ENCODE data around the gene LCAT.

Gene LCAT

DNA sequence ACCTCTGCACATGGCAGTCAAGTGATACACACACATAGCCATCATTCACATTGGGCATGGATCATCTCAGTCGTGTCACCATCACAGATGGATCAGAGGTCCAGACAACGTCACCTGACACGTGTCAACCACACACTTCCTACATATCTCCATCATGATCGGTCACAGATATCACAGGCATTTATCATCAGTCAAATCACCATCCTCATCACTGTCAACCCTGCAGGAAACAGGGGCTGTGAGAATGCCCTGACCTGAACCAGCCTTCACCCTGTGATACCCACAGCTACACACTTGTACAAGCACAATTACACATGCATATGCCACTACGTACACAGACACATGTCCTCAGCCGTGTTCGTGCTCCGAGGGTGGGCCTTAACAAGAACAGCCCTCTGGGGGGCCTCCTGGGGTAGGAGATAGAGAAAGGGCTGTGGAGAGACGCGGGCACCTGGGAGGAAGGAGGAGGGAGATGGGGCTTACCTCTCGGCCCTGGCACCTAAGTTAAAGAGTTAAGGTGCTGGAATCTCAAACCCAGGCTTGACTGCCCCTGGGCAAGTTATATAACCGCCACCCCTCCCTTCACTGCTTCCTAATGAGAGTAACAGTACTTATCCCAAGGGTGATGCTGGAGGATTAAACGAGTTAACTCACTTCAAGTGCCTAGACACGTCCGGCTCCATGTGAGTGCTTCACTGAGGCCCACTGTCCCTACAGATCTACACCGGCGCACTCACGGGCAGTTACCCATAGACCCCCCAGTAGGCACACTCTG lies 23.4 kb upstream of the LCAT start:
- peaks cover 29% of the 10 kb centered on the region for H3K79me2 ChIP-seq (ENCODE audit: control insufficient read depth, insufficient read depth, low read length, poor library complexity)
- peaks cover 30% of the 10 kb centered on the region for H3K79me1 ChIP-seq (ENCODE audit: low read length)
- peaks cover 28 to 29% of the 10 kb centered on the region in 2 experiments for H3K4me1 ChIP-seq (ENCODE audit: control insufficient read depth in 1 of 2, insufficient read depth in 2 of 2, low read length in 2 of 2)
- H2BK12ac ChIP-seq (ENCODE audit: low read length) = peak overlapping the region; percentile 3
- peak overlapping the region; percentile 89 for H2BK120ac ChIP-seq (ENCODE audit: insufficient read depth, low read length, poor library complexity)
- no peaks in the 10 kb centered on the region for H3K27me3 ChIP-seq (ENCODE audit: insufficient read depth, low read length)
- H2BK5ac ChIP-seq (ENCODE audit: low read depth, low read length, poor library complexity) = peak overlapping the region; percentile 70
- peak overlapping the region; percentile 98 for H4K91ac ChIP-seq (ENCODE audit: low read depth, low read length)
- peak overlapping the region; percentile 75 for H2AK5ac ChIP-seq (ENCODE audit: low read length)
- H3K4me3 ChIP-seq (ENCODE audit: low read depth, low read length) = peak overlapping the region; percentile 85
- peak overlapping the region; percentile 92 for H3K18ac ChIP-seq (ENCODE audit: low read length)
- no peak overlapping the region for H3K23ac ChIP-seq (ENCODE audit: low read length)
- peak overlapping the region; percentile 64 for H3K4me2 ChIP-seq (ENCODE audit: low read length)
- H2AFZ ChIP-seq (ENCODE audit: insufficient read depth, low read length, poor library complexity) = no peak overlapping the region
- H4K8ac ChIP-seq (ENCODE audit: low read depth, low read length) = peak overlapping the region; percentile 92
- H4K12ac ChIP-seq (ENCODE audit: low read depth, low read length) = peak overlapping the region; percentile 14
- peak overlapping the region; percentile 84 for H3K4ac ChIP-seq (ENCODE audit: low read depth, low read length)
- H3K9me3 ChIP-seq (ENCODE audit: insufficient read depth, low read depth, low read length) = no peaks in the 10 kb centered on the region
- peak; percentile 16 to 48 for DNase-seq
- no CpG with 5 or more reads among the region's 18 CpGs for WGBS (ENCODE audit: extremely low coverage, insufficient coverage, insufficient read length)
- peaks cover 23 to 32% of the 10 kb centered on the region in 2 experiments for H3K36me3 ChIP-seq (ENCODE audit: control insufficient read depth in 1 of 2, insufficient read depth in 2 of 2, low read length in 2 of 2)
- H3K27ac ChIP-seq (ENCODE audit: low read depth, low read length) = peak overlapping the region; percentile 91
- peak overlapping the region; percentile 81 for H3K9ac ChIP-seq (ENCODE audit: low read length)
- H3K14ac ChIP-seq (ENCODE audit: low read length) = peak overlapping the region; percentile 93

DNA sequence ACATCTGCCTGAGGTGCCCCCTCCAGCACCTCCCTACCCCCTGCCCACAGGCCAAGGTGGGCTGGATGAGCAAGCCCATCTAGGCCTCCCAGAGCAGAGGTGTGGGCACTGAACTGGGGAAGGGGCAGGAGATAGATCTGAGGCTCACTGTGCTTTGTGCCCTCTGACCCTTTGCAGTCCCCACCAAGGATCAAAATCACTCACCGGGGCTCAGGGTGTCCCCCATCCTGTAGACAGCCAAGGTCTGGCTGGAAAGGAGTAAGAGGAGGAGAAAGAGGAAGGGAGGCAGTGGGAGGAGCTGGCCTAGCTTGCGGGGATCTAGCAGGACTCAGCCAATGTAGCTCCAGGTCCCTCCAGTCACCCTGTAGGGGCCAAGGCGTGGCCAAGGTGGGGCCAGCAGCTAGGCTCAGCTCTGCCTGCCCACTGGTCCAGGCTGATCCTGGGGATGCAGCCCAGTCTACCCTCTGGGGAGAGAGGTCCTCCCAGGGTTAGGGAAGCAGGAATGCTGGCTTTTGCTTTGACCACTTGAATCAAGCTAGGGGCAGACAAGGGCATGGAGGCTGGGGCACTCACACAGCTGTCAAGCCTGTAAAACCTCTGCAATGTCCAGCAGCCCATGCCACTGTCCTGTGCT lies 22.7 kb upstream of the LCAT start:
- peak; percentile 33 to 47 for DNase-seq
- WGBS (ENCODE audit: extremely low coverage, insufficient coverage, insufficient read length) = no CpG with 5 or more reads among the region's 3 CpGs
- Histone ChIP-seq H3K36me3 (ENCODE audit: control insufficient read depth in 1 of 2, insufficient read depth in 2 of 2, low read length in 2 of 2) (peaks cover 30 to 39% of the 10 kb centered on the region in 2 experiments), H2AFZ (ENCODE audit: insufficient read depth, low read length, poor library complexity) (peak overlapping the region; percentile 28), H3K9me3 (ENCODE audit: insufficient read depth, low read depth, low read length) (no peaks in the 10 kb centered on the region), H3K4me3 (ENCODE audit: low read depth, low read length) (peak overlapping the region; percentile 85), H3K79me2 (ENCODE audit: control insufficient read depth, insufficient read depth, low read length, poor library complexity) (peaks cover 29% of the 10 kb centered on the region), H3K4me2 (ENCODE audit: low read length) (peak overlapping the region; percentile 64), H4K8ac (ENCODE audit: low read depth, low read length) (peak overlapping the region; percentile 93), H3K4ac (ENCODE audit: low read depth, low read length) (peak overlapping the region; percentile 84), H2BK120ac (ENCODE audit: insufficient read depth, low read length, poor library complexity) (peak overlapping the region; percentile 87), H3K4me1 (ENCODE audit: control insufficient read depth in 1 of 2, insufficient read depth in 2 of 2, low read length in 2 of 2) (peaks cover 28 to 29% of the 10 kb centered on the region in 2 experiments), H4K12ac (ENCODE audit: low read depth, low read length) (peak overlapping the region; percentile 85), H2AK5ac (ENCODE audit: low read length) (peak overlapping the region; percentile 93), H3K9ac (ENCODE audit: low read length) (peak overlapping the region; percentile 0), H2BK12ac (ENCODE audit: low read length) (peak overlapping the region; percentile 8), H3K18ac (ENCODE audit: low read length) (peak overlapping the region; percentile 92), H3K79me1 (ENCODE audit: low read length) (peaks cover 30% of the 10 kb centered on the region), H3K27ac (ENCODE audit: low read depth, low read length) (peak overlapping the region; percentile 91), H2BK5ac (ENCODE audit: low read depth, low read length, poor library complexity) (peak overlapping the region; percentile 91), H3K27me3 (ENCODE audit: insufficient read depth, low read length) (no peaks in the 10 kb centered on the region), H3K23ac (ENCODE audit: low read length) (no peak overlapping the region), H3K14ac (ENCODE audit: low read length) (peak overlapping the region; percentile 92), H4K91ac (ENCODE audit: low read depth, low read length) (peak overlapping the region; percentile 95)

DNA sequence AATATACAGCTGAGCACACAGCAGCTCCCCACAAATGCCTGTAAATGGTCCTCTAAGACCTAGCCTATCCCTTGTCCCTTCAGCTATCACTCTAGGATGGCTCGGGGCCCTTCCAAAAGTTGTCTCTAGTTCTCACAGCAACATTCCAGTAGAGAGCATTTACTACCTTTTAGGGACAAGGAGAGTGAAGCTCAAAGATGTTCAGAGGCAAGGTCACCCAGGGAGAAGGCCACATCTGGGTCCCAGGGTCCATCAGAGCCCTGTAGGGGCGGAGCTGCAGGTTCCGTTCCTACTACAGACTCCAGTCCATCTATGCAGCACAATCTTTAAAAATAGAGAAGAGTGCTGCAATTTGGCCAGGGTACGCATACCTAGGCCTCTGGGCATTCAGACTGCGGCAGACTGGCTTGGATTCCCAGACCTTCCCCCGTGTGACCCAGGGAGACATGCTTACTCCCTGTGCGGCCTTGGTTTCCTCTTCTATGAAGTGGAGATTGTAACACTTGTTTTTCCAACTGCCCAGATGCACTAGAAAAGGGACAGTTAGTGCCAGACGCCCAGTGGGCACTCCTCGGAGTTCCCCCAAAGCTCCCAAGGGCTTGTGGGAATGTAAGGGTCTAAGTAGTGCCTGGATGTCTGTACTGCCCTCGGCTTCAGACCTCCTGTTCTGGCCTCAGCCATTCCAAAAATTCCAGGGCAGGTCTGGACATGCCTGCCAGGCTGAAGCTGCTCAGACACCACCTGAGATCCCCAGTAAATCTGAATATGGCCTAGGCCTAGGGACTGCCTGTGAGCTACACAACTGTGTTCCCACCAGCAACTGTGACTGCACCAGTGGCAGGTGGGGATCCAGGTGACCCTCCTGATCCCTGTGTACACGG lies 22.0 kb upstream of the LCAT start:
- peak overlapping the region; percentile 92 for H3K18ac ChIP-seq (ENCODE audit: low read length)
- DNase-seq = peak; percentile 58 to 67
- H3K9ac ChIP-seq (ENCODE audit: low read length) = peak overlapping the region; percentile 24
- peak overlapping the region; percentile 92 for H3K14ac ChIP-seq (ENCODE audit: low read length)
- H2BK120ac ChIP-seq (ENCODE audit: insufficient read depth, low read length, poor library complexity) = peak overlapping the region; percentile 87
- peak overlapping the region; percentile 91 for H3K27ac ChIP-seq (ENCODE audit: low read depth, low read length)
- H3K9me3 ChIP-seq (ENCODE audit: insufficient read depth, low read depth, low read length) = no peaks in the 10 kb centered on the region
- H4K12ac ChIP-seq (ENCODE audit: low read depth, low read length) = peak overlapping the region; percentile 85
- H3K4me1 ChIP-seq (ENCODE audit: control insufficient read depth in 1 of 2, insufficient read depth in 2 of 2, low read length in 2 of 2) = peaks cover 28 to 29% of the 10 kb centered on the region in 2 experiments
- H3K23ac ChIP-seq (ENCODE audit: low read length) = no peak overlapping the region
- peaks cover 29% of the 10 kb centered on the region for H3K79me2 ChIP-seq (ENCODE audit: control insufficient read depth, insufficient read depth, low read length, poor library complexity)
- WGBS (ENCODE audit: extremely low coverage, insufficient coverage, insufficient read length) = no CpG with 5 or more reads among the region's 11 CpGs
- H3K4ac ChIP-seq (ENCODE audit: low read depth, low read length) = peak overlapping the region; percentile 90
- H4K91ac ChIP-seq (ENCODE audit: low read depth, low read length) = peak overlapping the region; percentile 95
- no peak overlapping the region for H3K4me3 ChIP-seq (ENCODE audit: low read depth, low read length)
- peaks cover 30% of the 10 kb centered on the region for H3K79me1 ChIP-seq (ENCODE audit: low read length)
- no peaks in the 10 kb centered on the region for H3K27me3 ChIP-seq (ENCODE audit: insufficient read depth, low read length)
- peak overlapping the region; percentile 43 for H2BK12ac ChIP-seq (ENCODE audit: low read length)
- peak overlapping the region; percentile 93 for H4K8ac ChIP-seq (ENCODE audit: low read depth, low read length)
- peak overlapping the region; percentile 28 for H2AFZ ChIP-seq (ENCODE audit: insufficient read depth, low read length, poor library complexity)
- peak overlapping the region; percentile 91 for H2BK5ac ChIP-seq (ENCODE audit: low read depth, low read length, poor library complexity)
- H3K4me2 ChIP-seq (ENCODE audit: low read length) = peak overlapping the region; percentile 64
- H2AK5ac ChIP-seq (ENCODE audit: low read length) = peak overlapping the region; percentile 93
- peaks cover 36 to 47% of the 10 kb centered on the region in 2 experiments for H3K36me3 ChIP-seq (ENCODE audit: control insufficient read depth in 1 of 2, insufficient read depth in 2 of 2, low read length in 2 of 2)
